Keratinocyte (primary cell): ENCODE results near the gene FHIT. TPM values are rescaled to one million over a fixed set of nuclear protein-coding genes. Genes with fewer than 3 reads are reported as not detected.

ENCODE experiments used
- DNase-seq: peaks from one replicate; pipeline ENCODE4 v3.0.0-alpha.2; 2011; ENCODE audit warnings: low read depth, missing footprints, low spot score
- FAIRE-seq: peaks from 2 replicates; lab custom pipeline; 2011; peaks lifted over from hg19 to GRCh38; lab: Jason Lieb, UNC
- H2AFZ ChIP-seq: 2 replicates; pipeline ENCODE4 v1.6.0; 2012; ENCODE audit warnings: low read length, control low read depth, inconsistent platforms; ENCODE audit not compliant: control insufficient read depth
- H3K27ac ChIP-seq: 2 replicates; pipeline ENCODE4 v1.5.1; 2011; ENCODE audit warnings: low read length; ENCODE audit not compliant: control insufficient read depth, insufficient read depth
- H3K27me3 ChIP-seq: 3 replicates; pipeline ENCODE4 v1.6.0; 2011; ENCODE audit warnings: low read length; ENCODE audit not compliant: control insufficient read depth, insufficient read depth; ENCODE audit errors: extremely low read depth
- H3K36me3 ChIP-seq, 2 experiments: 2 replicates in 1 of 2; 3 replicates in 1 of 2; pipeline ENCODE4 v1.5.1; 2011; ENCODE audit warnings: low read length in 2 of 2, mild to moderate bottlenecking in 1 of 2; ENCODE audit not compliant: control insufficient read depth in 2 of 2, insufficient read depth in 2 of 2; ENCODE audit errors: extremely low read depth in 1 of 2
- H3K4me1 ChIP-seq: 3 replicates; pipeline ENCODE4 v1.5.1; 2011; ENCODE audit warnings: low read length; ENCODE audit not compliant: control insufficient read depth, insufficient read depth; ENCODE audit errors: extremely low read depth
- H3K4me2 ChIP-seq: 3 replicates; pipeline ENCODE4 v1.6.0; 2011; ENCODE audit warnings: low read depth, low read length; ENCODE audit not compliant: control insufficient read depth, insufficient read depth; ENCODE audit errors: extremely low read depth
- H3K4me3 ChIP-seq, 3 experiments: fragments of 200-600 bp in 1 of 3; sonication (generic) in 1 of 3; 2 replicates in 2 of 3; 3 replicates in 1 of 3; pipeline ENCODE4 v1.5.1; 2011 to 2016; ENCODE audit warnings: low read length in 3 of 3, mild to moderate bottlenecking in 3 of 3, control low read depth in 2 of 3, inconsistent platforms in 1 of 3, low read depth in 1 of 3, mixed read lengths in 1 of 3, mixed run types in 1 of 3, moderate library complexity in 1 of 3; ENCODE audit not compliant: control insufficient read depth in 2 of 3, insufficient read depth in 2 of 3; ENCODE audit errors: extremely low read depth in 1 of 3
- H3K79me2 ChIP-seq: 2 replicates; pipeline ENCODE4 v1.6.0; 2012; ENCODE audit warnings: low read length; ENCODE audit not compliant: control insufficient read depth, insufficient read depth
- H3K9ac ChIP-seq: 3 replicates; pipeline ENCODE4 v1.6.0; 2011; ENCODE audit warnings: low read length; ENCODE audit not compliant: control insufficient read depth, insufficient read depth; ENCODE audit errors: extremely low read depth
- H3K9me1 ChIP-seq: 3 replicates; pipeline ENCODE4 v1.6.0; 2011; ENCODE audit warnings: low read length; ENCODE audit not compliant: control insufficient read depth, insufficient read depth; ENCODE audit errors: extremely low read depth
- H3K9me3 ChIP-seq: 2 replicates; pipeline ENCODE4 v1.5.1; 2012; ENCODE audit warnings: low read depth, low read length; ENCODE audit not compliant: control insufficient read depth
- H4K20me1 ChIP-seq: 3 replicates; pipeline ENCODE4 v1.6.0; 2011; ENCODE audit warnings: low read length; ENCODE audit not compliant: control insufficient read depth, insufficient read depth; ENCODE audit errors: extremely low read depth
- EZH2 ChIP-seq: IDR thresholded peaks from one replicate; pipeline ENCODE4 v1.6.1; 2012; ENCODE audit warnings: inconsistent platforms, mild to moderate bottlenecking, low read length, moderate library complexity
- dilution Hi-C: fragments of 300-500 bp; cut with MboI; formaldehyde crosslinking; loops from one replicate; pipeline ENCODE4 v1.7.0; 2020; ENCODE audit warnings: low sequenced_read_pairs; ENCODE audit not compliant: extremely low pct_ligation_motif_present
- polyA plus RNA-seq, 5 experiments: library from polyadenylated mRNA; depleted of rRNA in 3 of 5; stranded (reverse) in 3 of 5; stranded (forward) in 1 of 5; unstranded in 1 of 5; fragments of >200 nt; gene quantifications; 1 replicate in 1 of 5; 2 replicates in 3 of 5; 3 replicates in 1 of 5; pipeline versions ENCODE4 v1.2.1 to v1.2.3, GENCODE V29; 2011 to 2012; ENCODE audit warnings: missing spikeins in 2 of 5, low read depth in 1 of 5, low replicate concordance in 1 of 5
- TF ChIP-seq, protein P1 (sequence below), 3 experiments: IDR thresholded peaks in 1 of 3; conservative IDR thresholded peaks in 1 of 3; optimal IDR thresholded peaks in 1 of 3; 2 replicates in 2 of 3; 3 replicates in 1 of 3; pipeline versions ENCODE3 to v1.5.1; 2011; ENCODE audit warnings: low read length in 3 of 3, mild to moderate bottlenecking in 3 of 3, moderate library complexity in 2 of 3, control low read depth in 1 of 3, inconsistent platforms in 1 of 3; ENCODE audit not compliant: insufficient read depth in 2 of 3; ENCODE audit errors: extremely low read depth in 1 of 3

FHIT gene
- polyA plus RNA-seq, 1 donor (not counting 4 experiments of a cell fraction or from before 2014, with no cell fraction given), result 2.2 TPM

DNA sequence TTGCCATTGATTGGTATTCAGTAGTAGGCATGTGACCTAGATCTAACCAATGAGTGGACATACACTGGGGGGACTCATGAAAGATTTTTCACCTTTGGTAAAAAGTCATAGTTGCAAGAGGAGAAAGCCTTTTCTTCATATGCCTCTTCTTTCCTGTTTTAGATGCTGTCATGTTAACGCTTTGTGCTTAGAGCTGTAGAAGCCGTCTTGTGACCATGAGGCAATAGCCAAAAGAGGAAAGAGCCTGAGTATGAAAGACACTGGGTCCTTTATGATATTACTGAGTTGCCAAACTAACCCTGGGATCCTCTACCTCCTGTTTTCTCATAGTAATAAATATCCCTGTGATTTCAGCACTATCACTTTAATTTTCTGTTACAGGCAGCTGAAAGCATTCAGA is 396.0 kb downstream of the FHIT start:
- H3K79me2 ChIP-seq, result no peaks in the 10 kb centered on the region
- TF ChIP-seq EZH2, result no peak
- TF ChIP-seq, protein P1, sequence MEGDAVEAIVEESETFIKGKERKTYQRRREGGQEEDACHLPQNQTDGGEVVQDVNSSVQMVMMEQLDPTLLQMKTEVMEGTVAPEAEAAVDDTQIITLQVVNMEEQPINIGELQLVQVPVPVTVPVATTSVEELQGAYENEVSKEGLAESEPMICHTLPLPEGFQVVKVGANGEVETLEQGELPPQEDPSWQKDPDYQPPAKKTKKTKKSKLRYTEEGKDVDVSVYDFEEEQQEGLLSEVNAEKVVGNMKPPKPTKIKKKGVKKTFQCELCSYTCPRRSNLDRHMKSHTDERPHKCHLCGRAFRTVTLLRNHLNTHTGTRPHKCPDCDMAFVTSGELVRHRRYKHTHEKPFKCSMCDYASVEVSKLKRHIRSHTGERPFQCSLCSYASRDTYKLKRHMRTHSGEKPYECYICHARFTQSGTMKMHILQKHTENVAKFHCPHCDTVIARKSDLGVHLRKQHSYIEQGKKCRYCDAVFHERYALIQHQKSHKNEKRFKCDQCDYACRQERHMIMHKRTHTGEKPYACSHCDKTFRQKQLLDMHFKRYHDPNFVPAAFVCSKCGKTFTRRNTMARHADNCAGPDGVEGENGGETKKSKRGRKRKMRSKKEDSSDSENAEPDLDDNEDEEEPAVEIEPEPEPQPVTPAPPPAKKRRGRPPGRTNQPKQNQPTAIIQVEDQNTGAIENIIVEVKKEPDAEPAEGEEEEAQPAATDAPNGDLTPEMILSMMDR (optimal IDR thresholded peaks at IDR 0.05 in 1 of 3, IDR thresholded peaks at IDR 0.05 in 1 of 3, conservative IDR thresholded peaks at IDR 0.05 in 1 of 3; ENCODE audit: extremely low read depth in 1 of 3, insufficient read depth in 2 of 3, low read length in 3 of 3), result no peak
- no peak overlapping the region for H3K4me2 ChIP-seq
- H2AFZ ChIP-seq, result no peak overlapping the region
- H3K4me3 ChIP-seq, result no peak overlapping the region
- H3K9me3 ChIP-seq, result no peaks in the 10 kb centered on the region
- no peaks in the 10 kb centered on the region for H4K20me1 ChIP-seq
- no peaks in the 10 kb centered on the region for H3K9me1 ChIP-seq
- H3K27me3 ChIP-seq, result no peaks in the 10 kb centered on the region
- no peak overlapping the region for H3K9ac ChIP-seq
- H3K36me3 ChIP-seq, result no peaks in the 10 kb centered on the region
- DNase-seq (no peak), FAIRE-seq (no peak)
- no peaks in the 10 kb centered on the region for H3K4me1 ChIP-seq
- H3K27ac ChIP-seq, result no peak overlapping the region
- dilution Hi-C loops, result no loop called here

DNA sequence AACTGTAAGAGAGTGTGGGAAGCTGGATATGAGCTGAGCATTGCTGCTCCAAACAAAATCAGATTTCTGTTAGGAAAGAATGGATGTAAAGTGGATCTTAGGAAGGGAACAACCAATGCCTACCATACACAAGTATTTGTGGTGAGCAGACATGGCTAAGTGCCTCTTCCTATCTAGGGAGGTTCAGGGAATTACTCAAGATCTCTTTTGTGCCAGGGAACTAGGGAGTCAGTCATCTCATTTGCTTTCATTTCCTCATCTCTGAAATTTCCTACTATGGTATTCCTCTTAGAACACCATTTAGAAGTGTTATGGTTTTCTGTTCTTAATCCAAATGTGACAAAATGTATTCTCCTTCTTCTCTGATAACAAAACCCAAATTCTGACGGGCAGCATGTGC is 396.5 kb downstream of the FHIT start:
- no peak for TF ChIP-seq EZH2
- TF ChIP-seq, protein P1 (optimal IDR thresholded peaks at IDR 0.05 in 1 of 3, IDR thresholded peaks at IDR 0.05 in 1 of 3, conservative IDR thresholded peaks at IDR 0.05 in 1 of 3; ENCODE audit: extremely low read depth in 1 of 3, insufficient read depth in 2 of 3, low read length in 3 of 3), result no peak
- DNase-seq (no peak), FAIRE-seq (no peak)
- H3K9me3 ChIP-seq, result no peaks in the 10 kb centered on the region
- no peak overlapping the region for H3K9ac ChIP-seq
- H3K4me2 ChIP-seq, result no peak overlapping the region
- H3K4me1 ChIP-seq, result no peaks in the 10 kb centered on the region
- no peak overlapping the region for H3K4me3 ChIP-seq
- dilution Hi-C loops, result no loop called here
- no peaks in the 10 kb centered on the region for H3K79me2 ChIP-seq
- no peak overlapping the region for H3K27ac ChIP-seq
- H3K36me3 ChIP-seq, result no peaks in the 10 kb centered on the region
- H3K9me1 ChIP-seq, result no peaks in the 10 kb centered on the region
- no peak overlapping the region for H2AFZ ChIP-seq
- no peaks in the 10 kb centered on the region for H4K20me1 ChIP-seq
- no peaks in the 10 kb centered on the region for H3K27me3 ChIP-seq
